ENCODE data around the gene KIF18A. TPM values are rescaled to one million over a fixed set of nuclear protein-coding genes. Genes with fewer than 3 reads are reported as not detected.
A peak's percentile ranks its signal among the peaks of the same experiment; 100 is the strongest.

KIF18A gene
- 1 to 10 TPM; 1.7 to 9.1 (median 3.6) TPM for total RNA-seq

GRCh38 chr11:28107750-28108618 is at the start of gene KIF18A, which contains the start of gene METTL15:
TSS of gene KIF18A (minus strand) at chr11:28108156. CDS start at chr11:28097947, 10,209 bp downstream.
TSS of gene METTL15 (plus strand) at chr11:28108388. CDS start at chr11:28113335, 4,947 bp downstream.
- intact Hi-C loops (cut with DNase I): no loop called here
- peak; percentile 97 for DNase-seq
- H3K27ac ChIP-seq: peak within 1 kb of the TSS; percentile 72 to 91 (median 87)
- peak within 1 kb of the TSS; percentile 41 to 69 (median 61) for H3K4me3 ChIP-seq
- no peaks in the 10 kb centered on the region for H3K27me3 ChIP-seq
- peaks cover 0 to 56% (median 14%) of the 10 kb centered on the region in 3 donors for H3K4me1 ChIP-seq
- no peaks in the 10 kb centered on the region for H3K9me3 ChIP-seq
- TF ChIP-seq POLR2A (IDR thresholded peaks at IDR 0.05) (peak in 3 of 4 donors; percentile 3 to 72 (median 32)), CTCF (IDR thresholded peaks at IDR 0.05) (no peak)
- H3K36me3 ChIP-seq: no peaks in the 10 kb centered on the region
- WGBS, 2 donors: 2 to 3% methylated on average over 8 to 9 of the region's 38 CpGs

- DNase-seq: no peak
- WGBS, 2 donors: 84 to 88% methylated on average over 2 of the region's 2 CpGs
- H3K27me3 ChIP-seq: no peaks in the 10 kb centered on the region
- intact Hi-C loops (cut with DNase I): no loop called here
- peaks cover 0 to 20% (median 0%) of the 10 kb centered on the region in 3 donors for H3K36me3 ChIP-seq
- no peaks in the 10 kb centered on the region for H3K9me3 ChIP-seq
- no peak overlapping the region for H3K27ac ChIP-seq
- TF ChIP-seq CTCF (IDR thresholded peaks at IDR 0.05) (no peak), POLR2A (IDR thresholded peaks at IDR 0.05) (no peak)
- H3K4me3 ChIP-seq: no peak overlapping the region
- no peaks in the 10 kb centered on the region for H3K4me1 ChIP-seq
These were observed 45.6 kb upstream of the KIF18A start for GRCh38 chr11:28153586-28153985.

- Histone ChIP-seq H3K36me3 (peaks cover 0 to 12% (median 0%) of the 10 kb centered on the region in 3 donors), H3K27me3 (no peaks in the 10 kb centered on the region), H3K9me3 (no peaks in the 10 kb centered on the region), H3K4me1 (no peaks in the 10 kb centered on the region), H3K4me3 (no peak overlapping the region), H3K27ac (no peak overlapping the region)
- WGBS, 2 donors: 95 to 96% methylated on average over 2 of the region's 2 CpGs
- TF ChIP-seq CTCF (IDR thresholded peaks at IDR 0.05) (no peak), POLR2A (IDR thresholded peaks at IDR 0.05) (no peak)
- DNase-seq: no peak
- intact Hi-C loops (cut with DNase I): no loop called here
These were observed 44.8 kb upstream of the KIF18A start for GRCh38 chr11:28152743-28153142.

GRCh38 chr11:28146123-28146751 is 38.3 kb upstream of the KIF18A start:
- Histone ChIP-seq H3K4me1 (peaks cover 0 to 7% (median 0%) of the 10 kb centered on the region in 3 donors), H3K27me3 (no peaks in the 10 kb centered on the region), H3K27ac (no peak overlapping the region), H3K4me3 (no peak overlapping the region), H3K36me3 (no peaks in the 10 kb centered on the region), H3K9me3 (no peaks in the 10 kb centered on the region)
- 19 to 29% methylated on average over 2 of the region's 2 CpGs for WGBS, 2 donors
- no peak for DNase-seq
- no peak for TF ChIP-seq POLR2A (IDR thresholded peaks at IDR 0.05)
- TF ChIP-seq CTCF (IDR thresholded peaks at IDR 0.05): no peak
- intact Hi-C loops (cut with DNase I): no loop called here

GRCh38 chr11:28144808-28145207 is 36.9 kb upstream of the KIF18A start:
- no peak for DNase-seq
- Histone ChIP-seq H3K27me3 (no peaks in the 10 kb centered on the region), H3K27ac (no peak overlapping the region), H3K36me3 (peaks cover 0 to 8% (median 0%) of the 10 kb centered on the region in 3 donors), H3K4me1 (peaks cover 0 to 7% (median 0%) of the 10 kb centered on the region in 3 donors), H3K9me3 (peaks cover 0 to 14% (median 11%) of the 10 kb centered on the region in 3 donors), H3K4me3 (no peak overlapping the region)
- intact Hi-C loops (cut with DNase I): no loop called here
- 100% methylated on average over 2 of the region's 2 CpGs for WGBS, 2 donors
- TF ChIP-seq POLR2A (IDR thresholded peaks at IDR 0.05) (no peak), CTCF (IDR thresholded peaks at IDR 0.05) (no peak)
